Measurements from ENCODE around the gene RTTN. TPM values are rescaled to one million over a fixed set of nuclear protein-coding genes. Genes with fewer than 3 reads are reported as not detected.
"Not testable (repeated sequence)": the region's sequence is repeated elsewhere in the genome, so short reads cannot be mapped to it uniquely, and the experiment has no call there.

RTTN gene
- total and polyA plus RNA-seq, 3 donors from 2014 or later = 23.1 to 67.0 (median 40.1) TPM

- Histone ChIP-seq H3K4me1 (no peaks in the 10 kb centered on the region), H3K4me3 (no peak overlapping the region), H3K9me3 (no peaks in the 10 kb centered on the region), H3K27me3 (no peaks in the 10 kb centered on the region), H3K36me3 (ENCODE audit: low read depth, missing control alignments) (peaks cover 4% of the 10 kb centered on the region), H3K27ac (no peak overlapping the region)
- intact Hi-C loops (cut with DNase I; ENCODE audit: low total_unique reads) = no loop called here
- TF ChIP-seq CTCF (IDR thresholded peaks at IDR 0.05) = no peak
- TF ChIP-seq POLR2A (IDR thresholded peaks at IDR 0.05) = no peak
- 88 to 96% methylated on average over 3 of the region's 3 CpGs for WGBS, 2 donors
- no peak for DNase-seq
Measured at GRCh38 chr18:70121842-70122241, 83.6 kb downstream of the RTTN start.

- Histone ChIP-seq H3K27me3 (no peaks in the 10 kb centered on the region), H3K4me1 (no peaks in the 10 kb centered on the region), H3K9me3 (no peaks in the 10 kb centered on the region), H3K27ac (no peak overlapping the region), H3K36me3 (ENCODE audit: low read depth, missing control alignments) (no peaks in the 10 kb centered on the region), H3K4me3 (no peak overlapping the region)
- DNase-seq = no peak
- intact Hi-C loops (cut with DNase I; ENCODE audit: low total_unique reads) = no loop called here
- WGBS, 2 donors = 82 to 96% methylated on average over 2 of the region's 2 CpGs
- TF ChIP-seq POLR2A (IDR thresholded peaks at IDR 0.05) = no peak
- no peak for TF ChIP-seq CTCF (IDR thresholded peaks at IDR 0.05)
Measured at GRCh38 chr18:70116949-70117348, 88.5 kb downstream of the RTTN start.

GRCh38 chr18:70113511-70113910 lies 92.0 kb downstream of the RTTN start:
- Histone ChIP-seq H3K4me1 (no peaks in the 10 kb centered on the region), H3K36me3 (ENCODE audit: low read depth, missing control alignments) (no peaks in the 10 kb centered on the region), H3K4me3 (no peak overlapping the region), H3K27me3 (no peaks in the 10 kb centered on the region), H3K9me3 (no peaks in the 10 kb centered on the region), H3K27ac (no peak overlapping the region)
- TF ChIP-seq POLR2A (IDR thresholded peaks at IDR 0.05) (no peak), CTCF (IDR thresholded peaks at IDR 0.05) (no peak)
- no peak for DNase-seq
- intact Hi-C loops (cut with DNase I; ENCODE audit: low total_unique reads) = no loop called here
- WGBS, 2 donors = 93 to 100% methylated on average over 1 of the region's 1 CpG

GRCh38 chr18:70110678-70111077 lies 94.8 kb downstream of the RTTN start:
- no peaks in the 10 kb centered on the region for H3K36me3 ChIP-seq (ENCODE audit: low read depth, missing control alignments)
- TF ChIP-seq CTCF (IDR thresholded peaks at IDR 0.05) (no peak), POLR2A (IDR thresholded peaks at IDR 0.05) (no peak)
- WGBS, 2 donors = 94% methylated on average over 11 of the region's 11 CpGs
- intact Hi-C loops (cut with DNase I; ENCODE audit: low total_unique reads) = no loop called here
- H3K27me3 ChIP-seq = no peaks in the 10 kb centered on the region
- DNase-seq = no peak
- no peaks in the 10 kb centered on the region for H3K4me1 ChIP-seq
- no peaks in the 10 kb centered on the region for H3K9me3 ChIP-seq
- no peak overlapping the region for H3K4me3 ChIP-seq
- H3K27ac ChIP-seq = no peak overlapping the region

GRCh38 chr18:70107091-70107490 lies 98.4 kb downstream of the RTTN start:
- no peaks in the 10 kb centered on the region for H3K36me3 ChIP-seq (ENCODE audit: low read depth, missing control alignments)
- intact Hi-C loops (cut with DNase I; ENCODE audit: low total_unique reads) = no loop called here
- no peak overlapping the region for H3K4me3 ChIP-seq
- 93 to 97% methylated on average over 6 of the region's 6 CpGs for WGBS, 2 donors
- H3K4me1 ChIP-seq = no peaks in the 10 kb centered on the region
- no peaks in the 10 kb centered on the region for H3K9me3 ChIP-seq
- TF ChIP-seq CTCF (IDR thresholded peaks at IDR 0.05) (no peak), POLR2A (IDR thresholded peaks at IDR 0.05) (no peak)
- DNase-seq = no peak
- no peak overlapping the region for H3K27ac ChIP-seq
- H3K27me3 ChIP-seq = no peaks in the 10 kb centered on the region

GRCh38 chr18:70102854-70103253 lies 102.6 kb downstream of the RTTN start:
- intact Hi-C loops (cut with DNase I; ENCODE audit: low total_unique reads); H3K9me3 ChIP-seq; H3K4me1 ChIP-seq; DNase-seq; H3K27ac ChIP-seq; H3K36me3 ChIP-seq (ENCODE audit: low read depth, missing control alignments); H3K4me3 ChIP-seq; H3K27me3 ChIP-seq: not testable (repeated sequence)
- WGBS, 2 donors = 88 to 89% methylated on average over 11 to 22 of the region's 22 CpGs

Measured in testis (tissue), 3 donors.